ENCODE data around the gene KCNIP4. TPM values are rescaled to one million over a fixed set of nuclear protein-coding genes. Genes with fewer than 3 reads are reported as not detected.

Gene KCNIP4
- total and polyA plus RNA-seq, 2 of the 8 experiments (the other 6 are each of a cell fraction or from before 2014, with no cell fraction given) = 0.06 TPM; not detected in 1

DNA sequence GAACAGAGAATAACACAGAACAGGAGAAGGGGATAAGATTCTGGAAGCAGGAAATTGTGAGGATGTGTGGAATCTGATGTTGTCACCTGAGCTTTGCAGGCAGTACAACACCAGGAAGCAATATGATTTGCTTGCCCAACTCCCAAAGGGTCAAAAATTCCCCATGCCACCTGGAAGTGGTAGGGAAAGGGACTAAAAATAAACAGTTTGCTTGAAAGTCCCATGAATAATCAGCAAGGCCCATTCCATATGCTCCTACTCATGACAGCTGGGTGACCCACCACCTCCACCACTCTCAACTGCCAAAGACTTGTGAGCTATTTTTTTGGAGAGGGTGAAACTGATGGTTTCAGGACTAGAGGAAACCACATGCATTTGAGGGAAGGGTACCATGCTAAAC, 168.4 kb downstream of the KCNIP4 start (continued):
- TF ChIP-seq EGR1 (IDR thresholded peaks at IDR 0.05; ENCODE audit: borderline replicate concordance, low read depth, low read length) = no peak
- no peak for TF ChIP-seq ASH2L (IDR thresholded peaks at IDR 0.05; ENCODE audit: low read length)
- TF ChIP-seq MAFK (IDR thresholded peaks at IDR 0.05; ENCODE audit: low read depth, low read length) = no peak
- no peak for TF ChIP-seq HDAC6 (IDR thresholded peaks at IDR 0.05; ENCODE audit: low read depth, low read length)

Data from H1 (cell line).